GM18499 (cell line): Measurements from ENCODE around the gene LCP1.

Experiments
- ATAC-seq: cut with Tn5 transposase; IDR thresholded peaks from one replicate; pipeline ENCODE4 v1.9.1; 2021; ENCODE audit warnings: moderate number of reproducible peaks; ENCODE audit not compliant: insufficient read depth, unreplicated experiment

Gene LCP1

DNA sequence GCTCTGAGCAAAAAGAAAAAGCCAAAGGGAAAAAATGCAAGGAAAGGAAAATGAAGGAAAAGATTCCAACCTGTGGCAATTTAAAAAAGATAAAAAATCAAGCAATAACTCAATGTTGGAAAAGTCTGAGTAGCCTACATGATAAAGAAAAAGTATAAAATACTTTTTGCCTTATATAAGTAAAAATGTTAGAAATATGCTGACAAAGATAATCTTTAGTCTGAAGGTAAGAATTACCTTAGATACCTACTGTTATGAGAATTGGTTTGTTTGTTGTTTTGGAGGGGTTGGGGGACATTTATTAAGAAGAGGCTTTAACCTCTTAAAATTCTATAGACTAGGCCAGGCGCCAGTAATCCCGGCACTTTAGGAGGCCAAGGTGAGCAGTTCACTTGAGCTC, 47.5 kb downstream of the LCP1 start:
- ATAC-seq, result no peak

DNA sequence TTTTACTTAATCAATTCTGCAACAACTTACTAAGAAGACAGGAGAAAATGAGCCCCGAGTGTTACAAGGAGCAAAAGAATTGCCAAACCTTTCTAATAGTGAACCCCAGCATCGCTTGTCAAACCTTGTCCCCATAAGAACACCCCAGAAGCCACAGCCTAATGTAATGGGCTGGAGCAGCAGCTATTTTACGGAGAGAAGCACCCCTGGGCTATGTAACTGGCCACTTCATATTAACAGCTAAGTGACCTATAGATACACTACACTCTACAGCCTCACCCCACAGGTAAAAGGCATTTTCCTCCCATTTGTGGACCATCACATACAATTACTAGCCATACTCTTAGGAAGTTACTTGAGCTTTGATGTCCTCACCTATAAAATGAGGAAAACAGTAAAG, 49.9 kb downstream of the LCP1 start:
- ATAC-seq, result no peak

DNA sequence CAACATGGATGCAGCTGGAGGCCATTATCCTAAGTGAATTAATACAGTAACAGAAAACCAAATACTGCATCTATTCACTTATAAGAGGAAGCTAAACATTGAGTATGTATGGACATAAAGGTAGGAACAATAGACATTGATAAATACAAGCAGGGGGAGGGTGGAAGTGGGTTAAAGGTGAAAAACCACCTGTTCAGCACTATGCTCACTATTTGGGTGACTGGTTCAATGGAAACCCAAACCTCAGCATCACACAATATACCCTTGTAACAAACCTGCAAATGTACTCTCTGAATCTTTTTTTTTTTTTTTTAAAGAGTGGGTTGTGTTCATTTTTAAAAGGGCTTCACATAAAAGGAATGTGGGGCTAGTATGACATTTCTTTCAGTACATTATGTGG, 50.3 kb downstream of the LCP1 start:
- ATAC-seq, result no peak

DNA sequence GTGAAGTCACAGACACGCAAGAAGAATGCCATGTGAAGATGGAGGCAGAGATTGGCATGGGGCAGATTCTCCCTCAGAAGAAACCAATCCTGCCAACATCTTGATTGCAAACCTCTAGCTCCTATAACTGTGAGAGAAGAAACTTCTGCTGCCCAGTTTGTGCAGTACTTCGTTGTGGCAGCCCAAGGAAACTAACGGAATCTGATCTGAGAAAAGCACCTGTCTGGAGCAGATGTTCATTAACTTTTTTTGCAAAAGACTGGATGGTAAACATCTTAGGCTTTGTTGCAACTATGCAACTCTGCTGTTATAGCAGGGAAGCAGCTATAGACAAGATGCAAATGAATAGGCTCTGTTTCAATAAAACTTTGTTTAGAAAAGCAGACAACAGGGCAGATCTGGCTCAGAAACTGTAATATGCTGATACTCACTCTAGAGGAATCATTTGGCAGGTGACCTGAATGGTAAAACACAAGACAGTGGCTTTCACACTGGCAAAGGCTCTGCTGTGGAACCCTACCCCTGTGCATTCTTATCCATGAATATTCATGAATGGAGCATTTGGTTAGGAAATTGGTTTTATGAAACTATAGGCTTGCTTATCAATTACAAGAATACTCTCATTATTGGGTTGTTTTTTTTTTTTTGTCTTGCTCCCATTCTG, 51.9 kb downstream of the LCP1 start:
- ATAC-seq, result no peak

DNA sequence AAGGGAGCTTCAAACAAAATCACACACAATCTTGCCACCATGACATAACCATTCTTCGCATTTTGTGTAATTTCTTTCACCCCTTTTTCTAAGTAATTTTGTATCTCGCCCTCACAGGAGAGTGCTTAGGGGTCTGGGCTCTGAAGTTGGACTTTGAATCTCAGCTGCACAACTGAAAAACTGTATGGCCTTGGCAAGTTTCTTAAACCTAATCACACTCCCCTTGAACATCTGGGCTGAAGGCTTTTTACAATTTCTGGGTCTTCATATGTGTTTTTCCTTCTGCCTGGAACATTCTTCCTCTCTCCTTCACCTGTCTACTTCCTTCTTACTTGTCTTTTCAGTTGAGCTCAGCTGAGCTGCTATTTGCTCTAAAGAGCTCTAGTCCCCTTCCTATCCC, 52.9 kb downstream of the LCP1 start:
- ATAC-seq, result no peak

DNA sequence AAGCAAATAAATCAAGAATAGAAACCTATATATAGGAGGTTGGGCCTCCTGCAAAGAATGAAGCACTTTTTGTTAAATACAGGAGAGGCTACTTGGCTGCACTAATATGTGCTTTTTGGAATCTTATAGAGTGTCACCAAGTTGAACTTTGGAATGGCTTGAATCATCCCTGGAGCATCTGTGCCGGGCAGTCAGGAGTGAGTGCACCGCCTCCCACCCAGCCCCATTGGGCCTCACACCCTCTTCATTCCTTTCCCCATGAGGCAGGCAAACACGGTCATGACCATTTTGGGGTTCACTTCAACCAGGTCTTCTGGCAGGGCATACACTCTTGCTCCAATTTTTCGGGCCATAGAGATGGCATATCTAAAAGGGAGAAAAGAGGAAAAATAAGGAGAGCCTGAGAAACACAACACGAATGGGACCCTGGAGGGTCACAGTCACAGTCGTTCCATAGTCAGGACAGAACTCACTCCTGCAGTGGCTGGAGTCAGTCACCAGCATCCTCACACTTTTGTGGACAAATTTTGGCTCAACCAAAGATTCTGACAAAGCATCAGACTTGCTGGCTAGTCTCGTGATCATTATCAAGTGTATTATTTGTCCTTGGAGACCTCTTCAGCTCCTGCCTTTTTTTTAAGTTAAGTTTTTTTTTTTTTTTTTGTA, 54.5 kb downstream of the LCP1 start:
- ATAC-seq, result no peak

DNA sequence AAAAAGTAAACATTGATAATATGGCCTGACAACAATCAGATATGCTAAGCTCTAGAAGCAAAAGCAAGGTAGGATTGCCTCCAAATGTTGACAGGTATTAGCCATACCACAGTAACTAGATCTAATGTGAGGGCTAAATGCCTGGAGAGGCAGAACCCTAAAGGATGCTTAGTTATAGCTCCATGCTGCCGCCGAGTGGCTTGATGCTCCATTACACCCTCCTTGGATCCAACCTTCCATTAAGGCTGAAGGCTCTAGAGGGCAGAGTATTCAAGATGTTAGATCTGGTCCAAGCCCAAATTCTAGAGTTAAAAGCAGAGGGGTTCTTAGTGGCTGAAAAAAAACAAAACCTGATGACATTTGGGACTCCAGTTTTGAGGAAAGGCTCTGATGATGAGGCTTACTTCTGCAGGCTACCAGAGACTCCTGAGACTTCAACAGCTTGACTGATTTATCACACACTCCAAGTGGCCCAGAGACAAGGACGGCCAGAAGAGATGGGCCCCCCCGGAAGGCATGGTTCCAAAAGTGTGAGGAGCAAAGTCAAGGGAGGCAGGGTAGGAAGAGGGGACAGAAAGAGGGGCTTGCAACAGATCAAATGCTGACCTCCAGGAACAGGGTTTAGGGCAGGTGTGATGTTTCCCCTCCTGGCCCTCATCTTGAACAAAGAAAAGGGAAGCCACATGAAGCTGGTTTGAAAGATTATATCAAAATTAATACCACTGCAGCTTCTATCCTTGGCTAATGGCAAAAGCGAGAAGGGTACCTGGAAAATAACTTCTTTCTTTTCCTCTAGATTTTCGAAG, 55.2 kb downstream of the LCP1 start:
- peak; percentile 71 for ATAC-seq

DNA sequence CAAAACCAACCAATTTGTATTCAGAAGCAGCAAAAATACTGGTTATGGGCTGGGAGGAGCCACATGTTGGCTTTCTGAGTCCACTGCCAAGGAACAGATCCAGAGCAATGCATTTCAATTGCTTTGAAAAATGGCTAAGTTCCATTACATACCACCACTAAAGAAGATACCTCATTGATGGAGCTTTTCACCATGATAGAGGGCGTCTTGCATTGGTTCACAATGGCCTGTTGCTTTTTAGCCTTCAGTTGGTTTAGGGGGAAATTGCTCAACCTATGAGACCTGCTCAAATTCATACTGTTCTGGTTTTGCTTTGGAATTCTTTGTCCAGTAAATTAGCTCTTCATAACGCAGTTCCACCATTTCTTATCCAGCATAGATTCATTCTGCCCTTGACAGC, 55.9 kb downstream of the LCP1 start:
- no peak for ATAC-seq

DNA sequence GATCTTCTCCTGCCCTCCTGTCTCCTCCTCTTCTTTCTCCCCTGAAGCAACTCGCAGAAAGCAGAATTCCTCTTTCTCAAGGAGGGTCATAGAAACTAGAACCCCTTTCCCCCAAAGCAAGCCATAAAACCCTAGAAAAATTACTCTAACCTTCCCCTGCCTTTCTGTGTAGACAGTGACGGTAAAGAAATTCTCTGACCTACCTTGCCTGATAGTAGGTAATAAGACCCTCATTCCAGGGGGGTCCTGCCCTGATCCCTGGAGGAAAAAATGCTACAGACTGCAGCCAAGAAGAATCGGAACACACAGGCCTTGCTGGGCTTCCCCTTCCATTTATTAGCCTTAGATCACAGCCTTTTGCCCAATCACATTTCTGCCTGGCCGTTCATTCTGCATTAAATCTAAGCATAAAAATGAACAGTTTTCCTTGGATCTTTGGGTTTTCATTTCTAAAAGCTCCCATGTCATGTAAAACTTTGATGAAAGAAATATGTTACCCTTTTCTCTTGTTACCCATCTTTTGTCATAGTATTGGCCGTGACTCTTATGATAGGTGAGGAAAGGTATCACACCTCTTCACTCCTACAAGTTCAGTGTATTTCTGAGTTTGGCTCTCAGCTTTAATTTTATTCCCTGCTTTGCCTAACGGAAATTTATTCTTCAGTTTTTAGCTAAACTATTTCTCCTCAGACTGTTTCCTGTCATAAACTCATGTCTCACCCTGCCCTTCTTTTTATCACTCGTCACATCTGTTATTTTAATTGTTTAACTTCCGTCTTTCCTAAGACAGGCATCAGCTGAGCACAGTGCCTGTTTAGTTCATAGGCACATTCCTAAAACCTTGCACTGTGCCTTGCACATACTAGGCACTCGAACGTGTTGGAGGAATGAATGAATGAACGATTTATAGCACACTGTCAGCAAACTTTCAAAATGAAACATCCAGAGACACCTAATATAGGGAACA, 56.7 kb downstream of the LCP1 start:
- no peak for ATAC-seq

DNA sequence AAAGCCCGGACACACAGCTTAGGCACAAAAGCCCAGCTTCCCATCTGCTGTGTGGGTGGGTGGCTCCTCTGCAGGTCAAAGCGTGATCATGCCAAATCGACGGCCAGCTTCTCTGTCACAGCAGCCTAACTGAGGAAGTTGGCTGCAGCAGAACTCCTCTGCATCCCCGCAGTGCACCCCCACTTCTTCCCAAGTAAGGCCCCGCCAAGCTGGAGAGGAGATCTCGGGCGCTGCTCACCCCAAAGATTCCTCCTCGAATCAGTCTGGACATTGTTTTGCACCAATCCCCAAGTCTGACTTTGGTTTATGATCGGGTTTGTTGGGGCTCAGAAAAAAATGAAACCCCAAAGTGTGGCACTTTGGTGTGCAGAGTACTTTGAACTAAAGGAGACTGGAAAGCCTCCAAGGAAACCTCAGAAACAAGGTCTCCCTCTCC, 57.4 kb downstream of the LCP1 start:
- ATAC-seq, result no peak

DNA sequence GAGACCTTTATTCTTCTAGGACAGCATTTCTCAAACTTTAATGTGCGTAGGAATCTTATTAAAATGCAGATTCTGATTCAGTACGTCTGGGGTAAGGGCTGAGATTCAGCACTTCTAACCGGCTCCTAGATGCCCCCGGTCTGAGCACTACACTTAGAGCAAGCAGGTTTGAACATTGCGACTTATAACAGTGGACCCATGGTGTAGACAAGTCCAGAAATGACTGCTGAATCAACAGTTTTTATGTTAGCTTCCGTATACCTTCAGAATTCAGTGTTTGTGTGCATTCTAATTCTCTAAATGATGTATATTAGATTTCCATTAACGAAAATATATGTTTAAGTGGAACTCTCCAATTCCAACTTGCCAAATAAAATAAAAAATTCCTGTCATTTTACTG, 59.7 kb downstream of the LCP1 start:
- ATAC-seq, result no peak

DNA sequence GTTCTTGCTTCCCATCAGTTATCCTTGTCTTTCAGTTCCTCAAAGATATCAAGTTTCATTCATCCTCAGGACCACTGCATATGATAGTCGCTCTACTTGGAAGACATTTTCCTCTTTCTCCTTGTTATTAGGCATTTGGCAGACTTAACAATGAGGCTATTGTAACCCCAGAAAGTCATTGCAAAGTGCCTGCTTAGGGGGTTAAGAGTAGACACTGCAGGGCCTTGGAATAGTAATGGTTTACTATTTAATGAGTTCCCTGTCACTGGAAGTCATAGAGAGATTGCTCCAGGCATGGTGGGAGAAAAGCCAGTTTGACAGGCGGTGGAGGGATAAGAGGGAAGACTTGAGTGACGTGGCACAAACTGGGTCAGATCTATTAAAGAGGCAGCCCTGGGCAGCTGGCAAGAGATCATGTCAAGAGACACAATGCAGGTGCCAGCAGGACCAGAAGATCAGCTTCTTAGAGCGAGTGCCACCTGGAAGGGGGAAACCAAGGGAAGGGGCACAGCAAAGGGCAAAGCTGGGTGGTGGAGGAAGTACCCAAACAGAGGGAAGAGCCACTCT, 60.3 kb downstream of the LCP1 start:
- ATAC-seq, result no peak

DNA sequence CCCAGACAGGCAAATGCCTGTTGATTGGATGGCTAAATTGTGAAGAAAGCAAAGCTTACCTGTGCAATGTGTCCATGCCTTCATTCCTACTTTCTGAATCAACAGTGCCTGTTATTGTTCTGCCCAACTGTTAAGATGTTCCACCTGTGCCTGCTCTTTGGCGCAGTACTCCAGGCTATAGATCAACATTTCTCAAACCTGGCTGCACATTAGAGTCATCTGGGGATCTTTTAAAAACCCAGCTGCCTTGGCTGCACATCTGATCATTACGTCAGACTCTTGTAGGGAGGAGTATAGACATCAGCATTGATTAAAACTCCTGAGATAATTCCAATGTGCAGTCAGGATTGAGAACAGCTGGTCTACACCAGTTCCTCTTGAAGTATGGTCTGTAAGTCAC, 60.9 kb downstream of the LCP1 start:
- ATAC-seq, result no peak

DNA sequence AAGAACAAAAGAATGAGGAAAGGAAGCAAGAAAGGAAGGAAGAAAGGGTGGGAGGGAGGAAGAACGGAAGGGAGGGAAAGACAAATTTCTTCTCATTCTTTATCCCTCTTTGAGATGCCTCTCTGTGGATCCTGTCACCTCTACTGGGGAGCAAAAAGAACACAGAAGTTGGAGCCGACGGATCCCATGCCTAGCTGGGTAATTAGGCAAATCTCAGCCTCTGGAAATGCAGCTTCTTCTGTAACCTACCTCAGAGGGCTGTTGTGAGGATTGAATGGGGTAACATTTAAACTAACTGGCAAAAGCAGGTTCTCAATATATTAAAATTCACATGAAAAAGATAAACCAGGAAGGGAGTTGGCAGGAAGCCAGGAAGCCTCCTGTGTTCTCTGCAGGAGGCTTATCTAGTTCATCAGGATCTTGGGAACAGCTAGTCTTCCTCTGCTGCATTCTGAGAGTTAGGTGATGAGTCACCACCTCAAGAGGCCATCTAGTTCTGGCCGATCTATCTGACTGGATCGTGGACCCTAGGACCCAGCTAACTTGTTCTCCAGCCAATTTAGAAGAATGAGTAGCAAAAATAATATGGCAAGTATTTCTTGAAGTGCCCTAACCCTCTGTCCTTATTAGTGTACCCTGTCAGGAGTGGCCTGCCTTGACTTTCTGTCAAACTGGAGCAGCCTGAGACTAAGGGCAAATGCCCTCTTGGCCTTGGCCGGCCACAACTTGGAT, 61.9 kb downstream of the LCP1 start:
- no peak for ATAC-seq

DNA sequence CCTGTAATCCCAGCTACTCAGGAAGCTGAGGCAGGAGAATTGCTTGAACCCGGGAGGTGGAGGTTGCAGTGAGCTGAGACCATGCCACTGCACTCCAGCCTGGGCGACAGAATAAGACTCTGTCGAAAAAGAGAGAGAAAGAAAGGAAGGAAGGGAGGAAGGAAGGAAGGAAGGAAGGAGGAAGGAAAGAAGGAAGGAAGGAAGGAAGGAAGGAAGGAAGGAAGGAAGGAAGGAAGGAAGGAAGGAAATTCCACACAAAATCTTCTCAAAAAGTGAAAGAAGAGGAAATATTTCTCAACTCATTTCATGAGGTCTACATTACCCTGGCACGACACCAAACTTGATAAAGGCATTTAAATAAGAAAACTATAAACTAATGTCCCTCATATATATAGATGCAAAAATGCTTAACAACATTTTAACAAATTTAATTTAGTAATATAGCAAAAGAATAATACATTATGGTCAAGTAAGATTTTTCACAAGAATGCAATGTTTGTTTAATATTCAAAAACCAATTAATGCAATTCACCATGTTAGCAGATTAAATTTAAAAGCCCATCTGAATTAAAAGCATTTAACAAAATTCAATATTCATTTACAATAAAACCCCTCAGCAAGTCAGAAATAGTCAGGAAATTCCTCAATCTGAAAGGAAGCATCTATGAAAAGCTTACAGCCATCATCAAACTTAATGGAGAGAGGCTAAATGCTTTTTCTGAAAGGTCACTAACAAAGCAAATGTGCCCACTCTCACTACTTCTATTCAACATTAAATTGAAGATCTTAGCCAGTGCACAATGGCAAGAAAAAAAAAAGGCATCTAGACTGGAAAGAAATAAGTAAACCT, 65.1 kb downstream of the LCP1 start:
- ATAC-seq, result no peak

DNA sequence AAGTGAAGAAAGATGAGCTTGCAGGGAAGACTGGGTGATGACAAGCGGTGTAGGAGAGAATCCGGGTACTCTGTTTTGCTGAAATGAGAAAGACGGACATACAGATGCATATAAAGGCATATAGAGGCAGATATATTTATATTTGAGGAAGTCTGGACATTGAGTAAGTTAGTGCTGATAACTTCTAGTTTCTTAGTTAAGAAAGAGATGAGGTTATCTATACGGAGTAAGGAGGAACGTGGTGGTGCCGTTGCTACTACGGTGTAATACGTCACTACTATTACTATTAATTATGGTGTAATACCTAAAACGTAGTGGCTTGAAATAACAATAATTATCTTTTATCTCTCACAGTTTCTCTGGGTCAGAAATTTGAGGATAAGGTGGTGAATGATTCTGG, 67.4 kb downstream of the LCP1 start:
- no peak for ATAC-seq

DNA sequence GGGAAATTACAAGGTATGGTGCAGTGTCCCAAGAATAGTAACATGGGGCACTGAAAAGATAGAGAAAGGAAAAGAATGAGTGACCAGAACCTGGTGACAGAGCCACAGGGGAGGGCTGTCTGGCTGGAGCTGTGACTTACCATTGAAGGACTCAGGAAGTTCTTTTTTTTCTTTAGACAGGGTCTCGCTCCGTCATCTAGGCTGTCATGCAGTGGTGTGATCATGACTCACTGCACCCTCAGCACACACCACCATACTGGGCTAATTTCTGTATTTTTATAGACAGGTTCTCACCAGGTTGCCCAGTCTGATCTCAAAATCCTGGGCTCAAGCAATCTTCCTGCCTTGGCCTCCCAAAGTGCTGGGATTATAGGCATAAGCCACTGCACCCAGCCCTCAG, 68.4 kb downstream of the LCP1 start:
- no peak for ATAC-seq

DNA sequence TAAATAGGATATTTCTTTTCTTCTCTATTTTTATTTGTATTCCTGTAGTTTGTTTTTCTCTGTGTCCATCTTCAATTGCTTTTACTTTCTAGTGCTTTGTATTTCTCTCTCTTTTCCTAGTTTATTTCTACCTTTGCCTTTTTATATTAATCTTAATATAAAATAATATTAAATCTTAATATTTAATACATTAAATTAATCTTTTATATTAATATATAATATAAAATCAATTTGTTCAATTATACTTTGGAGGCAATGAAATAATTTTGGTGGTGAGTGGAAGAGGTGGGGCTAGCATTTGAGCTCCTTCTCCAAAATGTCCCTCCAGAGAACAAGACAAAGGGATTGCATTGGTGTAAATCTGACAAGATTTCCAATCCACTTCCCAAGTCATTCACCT, 70.8 kb downstream of the LCP1 start:
- no peak for ATAC-seq

DNA sequence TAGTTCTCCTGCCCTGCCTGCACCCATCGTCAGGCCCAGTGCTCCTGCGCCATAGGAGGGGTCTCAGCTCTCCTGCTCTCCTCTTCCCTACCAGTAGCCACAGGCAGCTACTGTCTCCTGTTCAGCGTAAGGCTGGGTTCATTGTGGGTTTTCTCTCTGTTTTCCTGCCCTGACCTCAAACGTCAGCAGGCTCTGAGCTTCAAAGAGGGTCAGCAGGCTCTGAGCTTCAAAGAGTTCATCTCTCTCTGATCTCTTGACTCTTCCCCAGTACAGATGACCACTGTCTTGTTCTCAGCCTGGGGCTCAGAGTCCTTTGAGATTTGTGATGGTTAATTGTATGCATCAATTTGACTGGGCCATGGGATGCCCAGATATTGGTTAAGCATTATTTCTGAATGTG, 72.5 kb downstream of the LCP1 start:
- ATAC-seq, result no peak
